ENCODE results near the gene CLDN4. TPM values are rescaled to one million over a fixed set of nuclear protein-coding genes. Genes with fewer than 3 reads are reported as not detected.

Gene CLDN4
- total RNA-seq, 1 experiment from 2014 or later: 234 TPM

- ATAC-seq (peak; percentile 60), DNase-seq (ENCODE audit: low read depth, low spot score) (peak; percentile 81)
- Histone ChIP-seq H3K4me3 (replicated peaks in 1 of 2; ENCODE audit: low read depth in 1 of 2, low read length in 2 of 2) (peak overlapping the region in 1 of 2 experiments; percentile 1; a peak in 1 of 4 replicates), H3K9me3 (ENCODE audit: control insufficient read depth in 1 of 2, insufficient read depth in 1 of 2, low read depth in 1 of 2, low read length in 2 of 2) (no peaks in the 10 kb centered on the region), H3K36me3 (ENCODE audit: control insufficient read depth in 1 of 2, insufficient read depth in 2 of 2, low read length in 2 of 2) (no peaks in the 10 kb centered on the region), H3K4me2 (ENCODE audit: low read length) (peak overlapping the region; percentile 56), H3K9ac (ENCODE audit: low read length) (peak overlapping the region; percentile 61), H3K9me2 (ENCODE audit: insufficient read depth) (no peaks in the 10 kb centered on the region), H3K4me1 (ENCODE audit: control insufficient read depth in 1 of 2, insufficient read depth in 2 of 2, low read length in 2 of 2) (peaks cover 43 to 68% of the 10 kb centered on the region in 2 experiments), H3K27me3 (ENCODE audit: insufficient read depth, low read length) (no peaks in the 10 kb centered on the region), H3K27ac (ENCODE audit: low read depth, low read length) (peak overlapping the region; percentile 94), H2AFZ (ENCODE audit: low read depth, low read length, poor library complexity, severe bottlenecking) (no peak overlapping the region), H4K20me1 (ENCODE audit: insufficient read depth) (no peaks in the 10 kb centered on the region), H3K79me2 (ENCODE audit: insufficient read depth, low read length) (no peaks in the 10 kb centered on the region)
- ChIA-PET POLR2A (interaction anchor here (0.8 to 2.7 kb wide), 10 partner anchors 9 to 238 kb away, joined by 3 to 50 read pairs (median 4); partner anchors contain the start of genes ABHD11, CLDN4 and METTL27), RAD21 (ENCODE audit: low non-redundant PET in 1 of 2, low total read pairs in 2 of 2, uncharacterized antibody in 2 of 2, unreplicated experiment in 2 of 2) (interaction anchor here in 1 of 2 experiments (0.8 to 2.1 kb wide), 5 partner anchors 9 to 110 kb away, joined by 3 to 7 read pairs (median 3); partner anchors contain the start of gene METTL27), CTCF (interaction anchor here (0.7 to 1.7 kb wide), 7 partner anchors 9 to 244 kb away, joined by 3 to 18 read pairs (median 5); partner anchors contain the start of genes ABHD11 and METTL27)
- BruUV-seq (replicated peaks): TSS peak; percentile 85
- peak; percentile 39; the same call in 1 of the 2 replicates for TF ChIP-seq POLR2AphosphoS5 (IDR thresholded peaks at IDR 0.05; ENCODE audit: low read depth, low read length)
- TF ChIP-seq RAD21 (IDR thresholded peaks at IDR 0.05; ENCODE audit: low read depth): no peak
- TF ChIP-seq, protein P1, sequence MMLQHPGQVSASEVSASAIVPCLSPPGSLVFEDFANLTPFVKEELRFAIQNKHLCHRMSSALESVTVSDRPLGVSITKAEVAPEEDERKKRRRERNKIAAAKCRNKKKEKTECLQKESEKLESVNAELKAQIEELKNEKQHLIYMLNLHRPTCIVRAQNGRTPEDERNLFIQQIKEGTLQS (IDR thresholded peaks at IDR 0.05): no peak
- TF ChIP-seq EZH2 (IDR thresholded peaks at IDR 0.05): no peak
- intact Hi-C loops (cut with micrococcal nuclease): loop anchor here (1.0 to 10.0 kb wide), 2 partner anchors 18 to 226 kb away; partner anchors contain the start of gene MLXIPL
These were observed 20.0 kb downstream of the CLDN4 start for GRCh38 chr7:73850781-73851207.

DNA sequence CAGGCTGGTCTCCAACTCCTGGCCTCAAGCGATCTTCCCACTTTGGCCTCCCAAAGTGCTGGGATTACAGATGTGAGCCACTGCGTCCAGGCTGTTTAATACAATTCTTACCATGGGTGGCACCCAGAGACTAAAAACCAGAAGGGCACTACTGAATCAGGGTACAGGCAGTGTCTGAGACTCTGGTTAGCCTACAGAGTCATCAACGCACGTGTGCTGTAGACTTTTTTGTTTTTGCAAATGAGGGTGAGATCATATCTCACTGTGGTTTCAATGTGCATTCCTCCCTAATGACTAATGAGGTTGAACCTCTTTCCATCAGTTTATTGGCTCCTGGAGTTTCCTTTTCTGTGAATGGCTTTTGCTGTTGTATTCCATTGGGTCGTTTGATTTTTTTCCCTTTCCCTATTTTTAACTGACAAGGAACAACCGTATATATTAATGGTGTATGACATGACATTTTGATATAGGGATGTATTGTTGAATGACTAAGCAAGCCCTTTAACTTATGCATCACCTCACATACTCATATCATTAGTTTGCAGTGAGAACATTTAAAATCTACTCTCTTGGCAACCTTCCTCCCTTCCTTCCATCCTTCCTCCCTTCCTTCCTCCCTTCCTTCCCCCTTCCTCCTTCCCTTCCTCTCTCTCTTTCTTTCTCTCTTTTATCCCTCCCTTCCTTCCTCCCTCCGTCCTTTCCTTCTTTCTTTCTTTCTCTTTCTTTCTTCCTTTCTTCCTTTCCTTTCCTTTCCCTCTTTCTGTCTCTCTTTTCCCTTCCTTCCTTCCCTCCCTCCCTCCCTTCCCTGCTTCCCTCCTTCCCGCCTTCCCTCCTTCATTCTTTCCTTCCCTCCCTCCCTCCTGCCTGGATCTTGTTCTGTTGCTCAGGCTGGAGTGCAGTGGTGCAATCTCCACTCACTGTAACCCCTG is 20.9 kb downstream of the CLDN4 start:
- BruUV-seq (replicated peaks): no TSS peak
- H3K27ac ChIP-seq (ENCODE audit: low read depth, low read length): peak overlapping the region; percentile 94
- H3K4me3 ChIP-seq (replicated peaks in 1 of 2; ENCODE audit: low read depth in 1 of 2, low read length in 2 of 2): peak overlapping the region in 1 of 2 experiments; percentile 16; a peak in 1 of 4 replicates
- no peaks in the 10 kb centered on the region for H3K79me2 ChIP-seq (ENCODE audit: insufficient read depth, low read length)
- H3K4me1 ChIP-seq (ENCODE audit: control insufficient read depth in 1 of 2, insufficient read depth in 2 of 2, low read length in 2 of 2): peaks cover 43 to 72% of the 10 kb centered on the region in 2 experiments
- CTCF ChIA-PET: interaction anchor here (0.7 to 1.7 kb wide), 5 partner anchors 9 to 117 kb away, joined by 3 to 18 read pairs (median 5); partner anchors contain the start of genes ABHD11 and METTL27
- H2AFZ ChIP-seq (ENCODE audit: low read depth, low read length, poor library complexity, severe bottlenecking): no peak overlapping the region
- TF ChIP-seq POLR2AphosphoS5 (IDR thresholded peaks at IDR 0.05; ENCODE audit: low read depth, low read length) (peak; percentile 58), JUND (IDR thresholded peaks at IDR 0.05) (no peak), SRF (IDR thresholded peaks at IDR 0.05; ENCODE audit: low read depth) (no peak), EGR1 (IDR thresholded peaks at IDR 0.05; ENCODE audit: low read depth) (no peak), TCF7L2 (IDR thresholded peaks at IDR 0.05; ENCODE audit: borderline replicate concordance, extremely low read depth, insufficient read depth, insufficient read length) (peak; percentile 51), MAX (IDR thresholded peaks at IDR 0.05) (no peak)
- TF ChIP-seq, protein P2, sequence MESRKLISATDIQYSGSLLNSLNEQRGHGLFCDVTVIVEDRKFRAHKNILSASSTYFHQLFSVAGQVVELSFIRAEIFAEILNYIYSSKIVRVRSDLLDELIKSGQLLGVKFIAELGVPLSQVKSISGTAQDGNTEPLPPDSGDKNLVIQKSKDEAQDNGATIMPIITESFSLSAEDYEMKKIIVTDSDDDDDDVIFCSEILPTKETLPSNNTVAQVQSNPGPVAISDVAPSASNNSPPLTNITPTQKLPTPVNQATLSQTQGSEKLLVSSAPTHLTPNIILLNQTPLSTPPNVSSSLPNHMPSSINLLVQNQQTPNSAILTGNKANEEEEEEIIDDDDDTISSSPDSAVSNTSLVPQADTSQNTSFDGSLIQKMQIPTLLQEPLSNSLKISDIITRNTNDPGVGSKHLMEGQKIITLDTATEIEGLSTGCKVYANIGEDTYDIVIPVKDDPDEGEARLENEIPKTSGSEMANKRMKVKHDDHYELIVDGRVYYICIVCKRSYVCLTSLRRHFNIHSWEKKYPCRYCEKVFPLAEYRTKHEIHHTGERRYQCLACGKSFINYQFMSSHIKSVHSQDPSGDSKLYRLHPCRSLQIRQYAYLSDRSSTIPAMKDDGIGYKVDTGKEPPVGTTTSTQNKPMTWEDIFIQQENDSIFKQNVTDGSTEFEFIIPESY (IDR thresholded peaks at IDR 0.05; ENCODE audit: extremely low read depth, insufficient replicate concordance, low read length): no peak
- TF ChIP-seq, protein P1 (IDR thresholded peaks at IDR 0.05): no peak
- DNase-seq (ENCODE audit: low read depth, low spot score) (peak; percentile 92), ATAC-seq (peak; percentile 66)
- POLR2A ChIA-PET: interaction anchor here (0.8 to 2.7 kb wide), 9 partner anchors 9 to 113 kb away, joined by 3 to 50 read pairs (median 5); partner anchors contain the start of genes ABHD11, CLDN4 and METTL27
- no peaks in the 10 kb centered on the region for H3K36me3 ChIP-seq (ENCODE audit: control insufficient read depth in 1 of 2, insufficient read depth in 2 of 2, low read length in 2 of 2)
- H3K9me3 ChIP-seq (ENCODE audit: control insufficient read depth in 1 of 2, insufficient read depth in 1 of 2, low read depth in 1 of 2, low read length in 2 of 2): no peaks in the 10 kb centered on the region
- H4K20me1 ChIP-seq (ENCODE audit: insufficient read depth): no peaks in the 10 kb centered on the region
- no peaks in the 10 kb centered on the region for H3K9me2 ChIP-seq (ENCODE audit: insufficient read depth)
- peak overlapping the region; percentile 56 for H3K4me2 ChIP-seq (ENCODE audit: low read length)
- intact Hi-C loops (cut with micrococcal nuclease): loop anchor here (1.0 to 10.0 kb wide), 2 partner anchors 19 to 227 kb away; partner anchors contain the start of gene MLXIPL
- H3K27me3 ChIP-seq (ENCODE audit: insufficient read depth, low read length): no peaks in the 10 kb centered on the region
- RAD21 ChIA-PET (ENCODE audit: low non-redundant PET in 1 of 2, low total read pairs in 2 of 2, uncharacterized antibody in 2 of 2, unreplicated experiment in 2 of 2): interaction anchor here in 1 of 2 experiments (1.1 to 2.1 kb wide), 2 partner anchors 10 to 52 kb away, joined by 4 to 7 read pairs; partner anchors contain the start of gene METTL27
- H3K9ac ChIP-seq (ENCODE audit: low read length): peak overlapping the region; percentile 61

Data from HCT116 (cell line).